Testis (tissue), 3 donors: Measurements from ENCODE around the gene ABCA8. TPM values are rescaled to one million over a fixed set of nuclear protein-coding genes. Genes with fewer than 3 reads are reported as not detected.
"Not testable (repeated sequence)": the region's sequence is repeated elsewhere in the genome, so short reads cannot be mapped to it uniquely, and the experiment has no call there.

Experiments used
- DNase-seq: peaks from one replicate; pipeline ENCODE4 v3.0.0-alpha.2; 2019
- H3K27ac ChIP-seq, 2 donors: fragments of 200-600 bp; sonication (generic); one replicate each; pipeline ENCODE4 v1.5.1; 2019
- H3K27me3 ChIP-seq: fragments of 200-600 bp; sonication (generic); one replicate; pipeline ENCODE4 v1.5.1; 2019
- H3K36me3 ChIP-seq: fragments of 200-600 bp; sonication (generic); one replicate; pipeline ENCODE4 v1.5.1; 2017; ENCODE audit warnings: low read depth; ENCODE audit errors: missing control alignments
- H3K4me1 ChIP-seq: fragments of 200-600 bp; sonication (generic); one replicate; pipeline ENCODE4 v1.5.1; 2019
- H3K4me3 ChIP-seq, 2 donors: fragments of 200-600 bp; sonication (generic); one replicate each; pipeline ENCODE4 v1.5.1; 2017 to 2019
- H3K9me3 ChIP-seq: fragments of 200-600 bp; sonication (generic); one replicate; pipeline ENCODE4 v1.5.1; 2017
- POLR2A ChIP-seq: fragments of 450-650 bp; IDR thresholded peaks from one replicate; pipeline ENCODE4 v1.6.1; 2017; ENCODE audit warnings: antibody characterized with exemption, mild to moderate bottlenecking, moderate library complexity
- WGBS, 2 donors: methylation state at CpG; one replicate each; pipeline ENCODE4 v1.1.5; 2018; 5-methylcytosine and 5-hydroxymethylcytosine counted together
- intact Hi-C: fragments of 100-400 bp; cut with DNase I; formaldehyde crosslinking; loops from one replicate; pipeline ENCODE4 v1.15.1; 2023; ENCODE audit warnings: low total_unique reads
- polyA plus RNA-seq: library from polyadenylated mRNA; stranded (reverse); fragments of 350-450 nt; fragmentation: Illumina TruSeq; extraction: RNeasy Lipid Tissue Mini Kit (QIAGEN cat#74804); gene quantifications from one replicate; pipeline ENCODE4 v1.2.3, GENCODE V29; 2014; ENCODE audit warnings: low read depth, low replicate concordance; ENCODE audit not compliant: insufficient read depth
- total RNA-seq, 2 donors: library from RNA; depleted of rRNA; stranded (reverse); fragments of >200 nt; gene quantifications; one replicate each; pipeline ENCODE4 v1.2.3, GENCODE V29; 2016
- TF ChIP-seq, protein P1 (sequence below), 3 experiments: fragments of 450-650 bp in 2 of 3; fragments of 200-600 bp in 1 of 3; sonication (generic) in 1 of 3; IDR thresholded peaks; one replicate each; pipeline ENCODE4 v1.5.1; 2016 to 2019; ENCODE audit warnings: antibody characterized with exemption in 3 of 3, mild to moderate bottlenecking in 2 of 3, moderate library complexity in 1 of 3

Gene ABCA8
- total and polyA plus RNA-seq, 3 donors from 2014 or later = 45.6 to 249 (median 188) TPM

DNA sequence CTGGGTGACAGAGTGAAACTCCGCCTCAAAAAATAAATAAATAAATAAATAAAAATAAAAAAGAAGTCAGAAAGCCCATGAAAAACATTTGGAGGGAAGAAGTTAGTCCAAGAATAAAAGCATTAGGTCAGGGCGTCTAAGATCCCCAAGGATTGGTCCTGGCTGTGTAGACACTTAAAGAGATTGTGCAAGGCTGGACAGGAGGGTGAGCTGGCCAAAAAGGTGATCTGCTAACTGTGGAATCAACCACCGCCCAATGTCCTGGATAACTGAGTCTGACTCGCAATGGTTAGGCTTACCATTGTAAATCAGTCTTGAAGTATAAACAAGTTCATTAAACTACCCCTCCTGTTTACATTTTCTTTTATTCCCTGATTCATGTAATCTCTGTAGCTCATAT is 8.8 kb upstream of the ABCA8 start:
- intact Hi-C loops = no loop called here
- 96 to 100% methylated on average over 4 of the region's 4 CpGs for WGBS, 2 donors
- Histone ChIP-seq H3K36me3 (no peaks in the 10 kb centered on the region), H3K4me1 (no peaks in the 10 kb centered on the region), H3K4me3 (no peak overlapping the region), H3K27ac (no peak overlapping the region), H3K9me3 (no peaks in the 10 kb centered on the region), H3K27me3 (no peaks in the 10 kb centered on the region)
- DNase-seq = no peak
- TF ChIP-seq, protein P1, sequence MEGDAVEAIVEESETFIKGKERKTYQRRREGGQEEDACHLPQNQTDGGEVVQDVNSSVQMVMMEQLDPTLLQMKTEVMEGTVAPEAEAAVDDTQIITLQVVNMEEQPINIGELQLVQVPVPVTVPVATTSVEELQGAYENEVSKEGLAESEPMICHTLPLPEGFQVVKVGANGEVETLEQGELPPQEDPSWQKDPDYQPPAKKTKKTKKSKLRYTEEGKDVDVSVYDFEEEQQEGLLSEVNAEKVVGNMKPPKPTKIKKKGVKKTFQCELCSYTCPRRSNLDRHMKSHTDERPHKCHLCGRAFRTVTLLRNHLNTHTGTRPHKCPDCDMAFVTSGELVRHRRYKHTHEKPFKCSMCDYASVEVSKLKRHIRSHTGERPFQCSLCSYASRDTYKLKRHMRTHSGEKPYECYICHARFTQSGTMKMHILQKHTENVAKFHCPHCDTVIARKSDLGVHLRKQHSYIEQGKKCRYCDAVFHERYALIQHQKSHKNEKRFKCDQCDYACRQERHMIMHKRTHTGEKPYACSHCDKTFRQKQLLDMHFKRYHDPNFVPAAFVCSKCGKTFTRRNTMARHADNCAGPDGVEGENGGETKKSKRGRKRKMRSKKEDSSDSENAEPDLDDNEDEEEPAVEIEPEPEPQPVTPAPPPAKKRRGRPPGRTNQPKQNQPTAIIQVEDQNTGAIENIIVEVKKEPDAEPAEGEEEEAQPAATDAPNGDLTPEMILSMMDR (IDR thresholded peaks at IDR 0.05) = no peak
- TF ChIP-seq POLR2A = no peak

DNA sequence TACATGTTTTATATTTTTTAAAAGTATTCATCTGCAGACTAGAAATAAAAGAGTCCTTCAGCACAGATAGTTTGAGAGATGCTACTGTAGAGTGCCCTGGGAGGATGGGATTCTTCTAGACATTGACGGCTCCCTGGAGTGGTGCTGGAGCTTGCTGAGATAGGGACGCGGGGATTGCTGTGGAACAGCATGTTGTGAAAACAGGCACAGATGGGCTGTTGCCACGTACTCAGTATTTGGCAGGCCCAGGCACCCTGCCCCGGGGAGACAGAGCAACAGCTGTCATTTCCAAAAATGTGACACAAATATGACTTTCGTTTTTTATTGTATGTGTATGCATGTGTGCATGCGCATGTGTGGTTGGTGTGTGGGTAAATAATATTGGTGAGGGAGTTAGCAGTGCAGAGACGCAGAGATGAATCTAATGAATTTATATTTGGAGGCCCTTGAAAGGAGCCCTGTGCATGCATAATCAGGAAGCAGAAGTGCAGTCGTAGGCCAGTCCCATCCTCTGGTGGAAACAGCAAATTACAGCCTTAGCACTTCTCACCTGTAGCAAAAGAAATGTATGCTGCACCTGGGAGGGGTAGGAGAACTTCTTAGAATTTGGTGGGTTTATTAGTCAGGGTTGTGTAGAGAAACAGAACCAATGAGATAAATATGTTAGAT is 6.2 kb upstream of the ABCA8 start:
- Histone ChIP-seq H3K36me3 (no peaks in the 10 kb centered on the region), H3K27me3 (no peaks in the 10 kb centered on the region), H3K27ac (no peak overlapping the region), H3K4me1 (no peaks in the 10 kb centered on the region), H3K9me3 (no peaks in the 10 kb centered on the region), H3K4me3 (no peak overlapping the region)
- no peak for DNase-seq
- intact Hi-C loops = no loop called here
- 62 to 82% methylated on average over 9 of the region's 9 CpGs for WGBS, 2 donors
- TF ChIP-seq, protein P1 (IDR thresholded peaks at IDR 0.05) = no peak
- TF ChIP-seq POLR2A = no peak

DNA sequence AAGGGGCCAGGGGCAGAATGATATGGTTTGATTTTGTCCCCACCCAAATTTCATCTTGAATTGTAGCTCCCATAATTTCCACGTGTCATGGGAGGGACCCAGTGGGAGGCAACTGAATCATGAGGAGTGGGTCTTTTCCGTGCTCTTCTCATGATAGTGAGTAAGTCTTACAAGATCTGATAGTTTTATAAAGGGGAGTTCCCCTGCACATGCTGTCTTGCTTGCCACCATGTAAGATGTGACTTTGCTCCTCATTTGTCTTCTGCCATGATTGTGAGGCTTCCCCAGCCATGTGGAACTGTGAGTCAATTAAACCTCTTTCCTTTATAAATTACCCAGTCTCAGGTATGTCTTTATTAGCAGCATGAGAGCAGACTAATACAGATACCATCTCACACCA is 3.9 kb upstream of the ABCA8 start:
- H3K4me1 ChIP-seq, H3K4me3 ChIP-seq, H3K27me3 ChIP-seq, H3K27ac ChIP-seq, H3K36me3 ChIP-seq, intact Hi-C loops, DNase-seq, H3K9me3 ChIP-seq: not testable (repeated sequence)
- 92 to 95% methylated on average over 2 of the region's 2 CpGs for WGBS, 2 donors

DNA sequence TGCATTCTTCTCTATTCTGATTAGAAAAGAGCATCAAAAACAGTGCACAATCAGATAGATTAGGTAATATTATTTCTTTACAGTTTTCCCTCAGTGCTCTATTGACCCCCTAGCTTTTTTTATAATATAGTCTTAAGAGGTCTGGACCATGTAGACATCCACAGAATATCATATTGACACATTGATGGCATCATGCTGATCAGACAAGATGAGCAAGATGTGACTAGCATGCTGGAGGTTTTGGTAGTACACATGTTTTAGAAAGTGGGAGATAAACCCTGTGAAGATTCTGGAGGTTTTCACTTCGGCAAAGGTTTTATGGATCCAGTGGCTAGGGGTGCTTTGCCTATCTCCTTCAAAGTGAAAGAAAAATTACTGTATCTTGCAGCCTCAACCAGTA is 2.8 kb upstream of the ABCA8 start:
- Histone ChIP-seq H3K27ac (no peak overlapping the region), H3K9me3 (no peaks in the 10 kb centered on the region), H3K27me3 (no peaks in the 10 kb centered on the region), H3K4me1 (no peaks in the 10 kb centered on the region), H3K36me3 (no peaks in the 10 kb centered on the region), H3K4me3 (no peak overlapping the region)
- no peak for TF ChIP-seq POLR2A
- TF ChIP-seq, protein P1 (IDR thresholded peaks at IDR 0.05) = no peak
- DNase-seq = no peak
- intact Hi-C loops = no loop called here
- 97 to 100% methylated on average over 1 of the region's 1 CpG for WGBS, 2 donors

DNA sequence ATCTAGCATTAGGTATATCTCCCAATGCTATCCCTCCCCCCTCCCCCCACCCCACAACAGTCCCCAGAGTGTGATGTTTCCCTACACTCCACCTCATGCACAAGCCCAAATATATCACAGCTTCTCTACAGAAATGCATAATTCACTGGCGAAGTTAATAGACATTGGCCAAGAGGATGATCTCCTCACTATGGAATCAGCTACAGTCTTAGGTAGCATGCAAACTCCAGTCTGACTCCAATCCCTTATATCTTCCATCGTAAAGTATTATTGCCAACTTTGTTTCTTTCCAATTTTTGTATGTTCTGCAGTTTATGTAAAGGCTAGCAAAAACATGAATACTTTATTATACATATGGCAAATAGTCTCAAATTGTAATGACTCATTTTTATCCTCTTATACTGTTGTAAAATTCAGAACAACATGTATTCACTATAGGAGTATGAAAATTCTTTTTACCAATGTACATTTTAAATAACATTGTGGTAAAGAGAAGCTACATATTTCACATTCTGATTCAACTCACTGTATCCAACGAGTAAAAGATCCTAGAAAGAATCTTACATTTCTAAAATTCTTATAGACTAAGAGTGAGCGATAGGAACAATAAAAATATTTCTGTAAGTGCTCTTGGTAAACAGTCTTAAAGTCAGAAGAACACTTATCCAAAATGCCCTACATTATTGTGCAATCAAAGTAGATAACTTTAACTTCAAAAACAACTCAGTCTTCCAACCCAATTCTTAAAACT is 871 bp downstream of the ABCA8 start:
- Histone ChIP-seq H3K4me3 (peak overlapping the region; percentile 29 to 63), H3K27me3 (no peaks in the 10 kb centered on the region), H3K27ac (peak overlapping the region; percentile 73 to 81), H3K9me3 (no peaks in the 10 kb centered on the region), H3K36me3 (no peaks in the 10 kb centered on the region), H3K4me1 (peaks cover 11% of the 10 kb centered on the region)
- TF ChIP-seq, protein P1 (IDR thresholded peaks at IDR 0.05) = no peak
- no peak for TF ChIP-seq POLR2A
- 36 to 46% methylated on average over 4 of the region's 4 CpGs for WGBS, 2 donors
- intact Hi-C loops = no loop called here
- no peak for DNase-seq
